SK-N-MC (cell line): ENCODE data around the gene EPHA3.

Experiments
- EZH2 ChIP-seq: fragments of 200-600 bp; sonication (generic); IDR thresholded peaks from one replicate; pipeline ENCODE4 v1.6.1; 2017; ENCODE audit warnings: antibody characterized with exemption
- FOXP2 ChIP-seq: optimal IDR thresholded peaks from 2 replicates; pipeline ENCODE3; 2011; ENCODE audit warnings: mild to moderate bottlenecking, moderate library complexity; ENCODE audit not compliant: insufficient read depth; ENCODE audit errors: extremely low read length, control extremely low read depth
- POLR2AphosphoS5 ChIP-seq: IDR thresholded peaks from 2 replicates; pipeline ENCODE4 v1.6.1; 2012; ENCODE audit warnings: mild to moderate bottlenecking, low read depth, low read length, borderline replicate concordance

- no peak for TF ChIP-seq EZH2
- no peak for TF ChIP-seq POLR2AphosphoS5
- TF ChIP-seq FOXP2, result no peak
These were observed 162.8 kb downstream of the EPHA3 start for GRCh38 chr3:89270201-89270600.
